PC-9 (cell line): ENCODE measurements around the gene STAG2. TPM values are rescaled to one million over a fixed set of nuclear protein-coding genes. Genes with fewer than 3 reads are reported as not detected.
A peak's percentile ranks its signal among the peaks of the same experiment; 100 is the strongest.

Experiments
- BruUV-seq: library from RNA; stranded (reverse); fragments of 400-500 nt; replicated peaks from 2 replicates; lab custom pipeline; 2021; lab: Mats Ljungman, UMichigan
- CTCF ChIA-PET: fragments of 300-600 bp; sonication (Branson Sonifier 250); formaldehyde crosslinking; loops from one replicate; lab custom pipeline; 2022; ENCODE audit warnings: antibody characterized with exemption; lab: Charles Lee
- POLR2A ChIA-PET: fragments of 300-600 bp; sonication (Branson Sonifier 250); formaldehyde crosslinking; loops from one replicate; lab custom pipeline; 2022; ENCODE audit warnings: antibody characterized with exemption; ENCODE audit not compliant: unreplicated experiment; lab: Charles Lee
- DNase-seq, 2 experiments: peaks; one replicate each; pipeline versions ENCODE4 v3.0.0 to v3.0.0-alpha.2; 2015 to 2022; ENCODE audit warnings: mixed read lengths in 1 of 2
- H2AFZ ChIP-seq: fragments of 200-600 bp; sonication (generic); 2 replicates; pipeline ENCODE4 v1.8.1; 2017; ENCODE audit warnings: antibody characterized with exemption
- H3F3A ChIP-seq: fragments of 200-600 bp; sonication (generic); 2 replicates; pipeline ENCODE4 v1.8.1; 2017; ENCODE audit warnings: antibody characterized with exemption, mild to moderate bottlenecking, low read depth; ENCODE audit not compliant: insufficient read depth
- H3K27ac ChIP-seq: fragments of 200-600 bp; sonication (generic); 2 replicates; pipeline ENCODE4 v1.6.1; 2016; ENCODE audit warnings: mixed run types
- H3K27me3 ChIP-seq: fragments of 200-600 bp; sonication (generic); 2 replicates; pipeline ENCODE4 v1.6.1; 2016; ENCODE audit warnings: low read depth, mixed run types; ENCODE audit not compliant: insufficient read depth
- H3K36me3 ChIP-seq: fragments of 200-600 bp; sonication (generic); 2 replicates; pipeline ENCODE4 v1.6.1; 2016; ENCODE audit warnings: low read depth, mixed run types
- H3K4me1 ChIP-seq: fragments of 200-600 bp; sonication (generic); replicated peaks from 2 replicates; pipeline ENCODE4 v1.6.1; 2016; ENCODE audit warnings: mixed run types; ENCODE audit not compliant: insufficient read depth
- H3K4me2 ChIP-seq: fragments of 200-600 bp; sonication (generic); 2 replicates; pipeline ENCODE4 v1.6.1; 2017; ENCODE audit warnings: mixed run types
- H3K4me3 ChIP-seq: fragments of 200-600 bp; sonication (generic); 2 replicates; pipeline ENCODE4 v1.6.1; 2016; ENCODE audit warnings: mixed run types
- H3K79me2 ChIP-seq: fragments of 200-600 bp; sonication (generic); 2 replicates; pipeline ENCODE4 v1.6.1; 2017; ENCODE audit warnings: low read depth, mixed run types
- H3K9me2 ChIP-seq: fragments of 200-600 bp; sonication (generic); 2 replicates; pipeline ENCODE4 v1.8.1; 2017; ENCODE audit warnings: mild to moderate bottlenecking; ENCODE audit not compliant: insufficient read depth
- H3K9me3 ChIP-seq: fragments of 200-600 bp; sonication (generic); 2 replicates; pipeline ENCODE4 v1.8.1; 2016; ENCODE audit warnings: low read depth; ENCODE audit not compliant: insufficient read depth
- H4K20me1 ChIP-seq: fragments of 200-600 bp; sonication (generic); 2 replicates; pipeline ENCODE4 v1.8.1; 2017; ENCODE audit not compliant: insufficient read depth
- EZH2 ChIP-seq: fragments of 200-600 bp; sonication (generic); IDR thresholded peaks from 2 replicates; pipeline ENCODE4 v1.8.0; 2017; ENCODE audit warnings: antibody characterized with exemption, low read depth
- intact Hi-C: fragments of 100-400 bp; cut with micrococcal nuclease; formaldehyde crosslinking; loops from one replicate; pipeline ENCODE4 v1.10.0; 2022; ENCODE audit not compliant: unreplicated experiment
- total RNA-seq: library from RNA; stranded (reverse); gene quantifications from 2 replicates; pipeline ENCODE4 v1.2.3, GENCODE V29; 2021
- TF ChIP-seq, protein P1 (sequence below): fragments of 200-600 bp; sonication (generic); conservative IDR thresholded peaks from 2 replicates; pipeline ENCODE4 v1.6.1; 2017; ENCODE audit warnings: mixed run types, antibody characterized with exemption, mild to moderate bottlenecking, moderate library complexity

The STAG2 gene
- total RNA-seq, 1 experiment from 2014 or later = 108 TPM

DNA sequence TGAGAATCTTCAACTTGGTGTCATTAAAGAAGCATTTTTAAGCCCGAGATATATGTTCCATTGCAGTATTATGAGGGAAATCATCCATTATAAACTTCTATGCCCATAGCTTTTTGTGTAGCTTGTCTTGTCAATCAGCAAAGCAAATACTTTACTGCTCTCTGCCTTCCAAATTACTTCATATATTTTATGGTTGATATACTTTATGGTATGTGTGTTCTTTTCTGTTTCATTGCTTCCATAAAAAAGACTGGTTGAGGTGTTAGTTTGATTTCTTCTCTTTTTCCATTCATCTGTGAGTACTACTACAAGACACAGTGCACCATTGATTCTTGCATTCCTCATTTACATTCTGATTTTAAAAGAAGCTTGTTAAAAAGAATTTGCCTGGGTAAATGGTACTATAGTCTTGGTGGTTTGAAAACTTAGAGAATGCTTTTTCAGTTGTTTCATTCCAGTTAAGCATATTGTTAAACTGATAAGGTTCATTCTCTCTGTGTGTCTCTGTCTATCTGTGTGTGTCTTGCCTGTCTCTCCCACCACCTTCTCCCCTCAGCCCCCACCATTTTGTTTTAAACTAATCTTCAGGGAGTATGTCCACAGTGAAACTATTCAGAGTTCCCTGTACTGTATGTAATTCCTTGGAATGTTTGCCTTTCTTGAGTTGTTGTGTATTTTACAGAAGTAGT is 27.1 kb downstream of the STAG2 start:
- Histone ChIP-seq H3K27ac (0 out of 2 replicates have a peak overlapping the region, but pooled peaks have one; percentile 24), H3K27me3 (no peaks in the 10 kb centered on the region), H4K20me1 (peaks cover 50% of the 10 kb centered on the region), H3K4me2 (peak overlapping the region; percentile 16), H3F3A (peaks cover 6% of the 10 kb centered on the region; the same call in 1 of the 2 replicates), H2AFZ (no peak overlapping the region), H3K9me2 (no peaks in the 10 kb centered on the region), H3K79me2 (peaks cover 94% of the 10 kb centered on the region), H3K36me3 (peaks cover 4% of the 10 kb centered on the region; the same call in 1 of the 2 replicates), H3K4me3 (no peak overlapping the region), H3K4me1 (peaks cover 11% of the 10 kb centered on the region), H3K9me3 (no peaks in the 10 kb centered on the region)
- intact Hi-C loops = no loop called here
- BruUV-seq = no TSS peak
- ChIA-PET POLR2A (no interaction called here), CTCF (no interaction called here)
- DNase-seq = peak in 1 of 2 experiments; percentile 36
- no peak for TF ChIP-seq EZH2
- TF ChIP-seq, protein P1, sequence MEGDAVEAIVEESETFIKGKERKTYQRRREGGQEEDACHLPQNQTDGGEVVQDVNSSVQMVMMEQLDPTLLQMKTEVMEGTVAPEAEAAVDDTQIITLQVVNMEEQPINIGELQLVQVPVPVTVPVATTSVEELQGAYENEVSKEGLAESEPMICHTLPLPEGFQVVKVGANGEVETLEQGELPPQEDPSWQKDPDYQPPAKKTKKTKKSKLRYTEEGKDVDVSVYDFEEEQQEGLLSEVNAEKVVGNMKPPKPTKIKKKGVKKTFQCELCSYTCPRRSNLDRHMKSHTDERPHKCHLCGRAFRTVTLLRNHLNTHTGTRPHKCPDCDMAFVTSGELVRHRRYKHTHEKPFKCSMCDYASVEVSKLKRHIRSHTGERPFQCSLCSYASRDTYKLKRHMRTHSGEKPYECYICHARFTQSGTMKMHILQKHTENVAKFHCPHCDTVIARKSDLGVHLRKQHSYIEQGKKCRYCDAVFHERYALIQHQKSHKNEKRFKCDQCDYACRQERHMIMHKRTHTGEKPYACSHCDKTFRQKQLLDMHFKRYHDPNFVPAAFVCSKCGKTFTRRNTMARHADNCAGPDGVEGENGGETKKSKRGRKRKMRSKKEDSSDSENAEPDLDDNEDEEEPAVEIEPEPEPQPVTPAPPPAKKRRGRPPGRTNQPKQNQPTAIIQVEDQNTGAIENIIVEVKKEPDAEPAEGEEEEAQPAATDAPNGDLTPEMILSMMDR = no peak

DNA sequence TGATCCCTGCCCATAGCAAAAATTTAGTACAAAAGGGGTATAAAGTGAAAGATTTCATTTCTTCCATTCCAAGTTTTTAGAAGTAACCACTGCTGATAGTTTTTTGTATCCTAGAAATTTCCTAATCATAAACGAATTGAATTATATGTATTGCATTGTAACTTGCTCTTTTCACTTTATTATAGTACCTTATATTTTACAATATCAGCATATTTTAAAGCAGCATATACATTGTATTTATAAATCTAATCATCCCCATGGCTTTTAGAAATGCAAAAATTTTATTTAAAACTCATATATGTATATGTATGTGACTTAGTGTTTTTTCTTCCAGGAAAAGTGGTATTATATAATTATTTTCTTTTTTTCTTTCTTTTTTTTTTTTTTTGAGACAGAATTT is 27.7 kb downstream of the STAG2 start:
- Histone ChIP-seq H3K27me3 (no peaks in the 10 kb centered on the region), H3K27ac (no peak overlapping the region), H3K4me3 (no peak overlapping the region), H4K20me1 (peaks cover 57% of the 10 kb centered on the region), H3K4me2 (no peak overlapping the region), H3F3A (peaks cover 6% of the 10 kb centered on the region; the same call in 1 of the 2 replicates), H3K9me2 (no peaks in the 10 kb centered on the region), H3K4me1 (peaks cover 11% of the 10 kb centered on the region), H3K79me2 (peaks cover 95% of the 10 kb centered on the region), H3K9me3 (no peaks in the 10 kb centered on the region), H2AFZ (no peak overlapping the region), H3K36me3 (peaks cover 4% of the 10 kb centered on the region; the same call in 1 of the 2 replicates)
- no peak for DNase-seq
- TF ChIP-seq EZH2 = no peak
- TF ChIP-seq, protein P1 = no peak
- intact Hi-C loops = no loop called here
- POLR2A ChIA-PET = no interaction called here
- CTCF ChIA-PET = no interaction called here
- no TSS peak for BruUV-seq

DNA sequence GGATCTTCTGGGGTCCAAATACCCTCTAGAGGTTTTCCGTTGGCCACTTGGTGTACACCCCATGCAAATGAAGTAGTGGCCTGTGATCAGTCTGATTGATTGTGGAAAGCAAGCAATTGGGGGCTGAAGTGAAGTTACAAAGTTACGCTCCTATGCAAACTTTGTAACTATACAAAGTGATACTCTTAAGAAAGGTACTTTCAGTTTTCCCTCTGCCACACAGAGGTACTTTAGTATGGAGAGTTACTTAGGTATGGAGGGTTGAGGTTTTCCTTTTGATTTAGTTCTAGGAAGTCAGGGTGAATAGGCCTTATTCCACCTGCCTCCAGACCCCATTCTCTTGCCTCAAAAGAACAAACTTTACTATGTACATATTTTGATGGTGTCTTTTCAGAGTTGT is 28.7 kb downstream of the STAG2 start:
- intact Hi-C loops = no loop called here
- peaks cover 64% of the 10 kb centered on the region for H4K20me1 ChIP-seq
- H3K4me1 ChIP-seq = peaks cover 11% of the 10 kb centered on the region
- DNase-seq = no peak
- H3K9me2 ChIP-seq = no peaks in the 10 kb centered on the region
- no peak overlapping the region for H3K27ac ChIP-seq
- ChIA-PET CTCF (no interaction called here), POLR2A (no interaction called here)
- peaks cover 96% of the 10 kb centered on the region for H3K79me2 ChIP-seq
- H3K4me2 ChIP-seq = no peak overlapping the region
- H3K36me3 ChIP-seq = peaks cover 4% of the 10 kb centered on the region; the same call in 1 of the 2 replicates
- no peaks in the 10 kb centered on the region for H3K9me3 ChIP-seq
- H3F3A ChIP-seq = peaks cover 6% of the 10 kb centered on the region; the same call in 1 of the 2 replicates
- BruUV-seq = no TSS peak
- no peak overlapping the region for H3K4me3 ChIP-seq
- H2AFZ ChIP-seq = no peak overlapping the region
- H3K27me3 ChIP-seq = no peaks in the 10 kb centered on the region
- TF ChIP-seq, protein P1 = no peak
- no peak for TF ChIP-seq EZH2
